ENCODE measurements around the gene FNBP1. TPM values are rescaled to one million over a fixed set of nuclear protein-coding genes. Genes with fewer than 3 reads are reported as not detected.

The FNBP1 gene
- total and polyA plus RNA-seq, 2 of the 13 experiments (the other 11 are each of a cell fraction or from before 2014, with no cell fraction given): 5.4 to 19.5 TPM

DNA sequence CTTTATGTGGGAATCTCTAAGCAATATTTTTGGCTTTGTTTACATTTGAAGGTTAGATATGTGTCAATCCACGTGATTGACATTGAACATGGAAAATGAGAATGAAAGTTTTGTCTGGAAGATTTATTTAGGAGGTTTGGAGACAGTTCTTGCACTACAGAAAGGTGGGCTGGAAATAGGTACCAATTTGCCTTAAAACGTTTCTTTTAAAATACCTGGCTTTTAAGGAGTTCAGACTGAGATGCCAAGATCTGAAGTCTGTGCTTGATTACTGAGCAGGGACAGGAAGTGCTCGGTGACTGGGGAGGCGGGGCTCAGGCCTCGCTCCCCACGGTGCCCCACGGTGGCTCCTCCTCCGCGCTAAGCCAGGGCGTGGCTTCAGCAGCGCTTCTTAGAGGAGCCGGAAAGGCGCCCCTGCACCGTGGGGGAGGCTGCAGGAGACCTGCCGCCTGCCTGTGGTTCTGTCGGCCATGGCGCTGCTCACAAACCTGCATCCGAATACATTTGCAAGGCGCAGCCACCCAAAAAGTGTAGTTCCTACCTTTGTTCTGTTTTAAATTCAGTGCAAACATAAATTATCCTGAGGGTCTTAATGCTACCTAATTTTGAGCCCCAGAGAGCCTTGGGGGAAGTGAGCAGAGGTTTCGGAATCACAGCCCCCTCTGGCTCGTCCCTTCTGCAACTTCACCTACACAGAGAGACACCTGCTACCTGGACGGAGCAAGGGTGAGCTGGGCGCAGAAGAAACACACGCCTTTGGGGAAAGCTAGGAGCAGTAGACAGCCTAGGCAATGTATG, 158.6 kb downstream of the FNBP1 start:
- intact Hi-C loops (cut with micrococcal nuclease; ENCODE audit: unreplicated experiment): loop anchor here (1.0 to 5.0 kb wide), 2 partner anchors 159 to 213 kb away; partner anchors contain the start of gene FNBP1
- Histone ChIP-seq H3K27me3 (ENCODE audit: control insufficient read depth in 1 of 2, insufficient read depth in 2 of 2, low read length in 2 of 2) (no peaks in the 10 kb centered on the region; a peak in 1 of 5 replicates), H3K27ac (ENCODE audit: extremely low read length, insufficient read depth, low read length) (peak overlapping the region; percentile 41), H3K4me2 (ENCODE audit: low read depth, low read length) (peak overlapping the region; percentile 96), H3K4me3 (replicated peaks in 1 of 3; ENCODE audit: insufficient read depth in 1 of 3, low read depth in 2 of 3, low read length in 3 of 3) (peak overlapping the region; percentile 58 to 86 (median 74)), H3K9me3 (ENCODE audit: low read length) (no peaks in the 10 kb centered on the region), H2AFZ (ENCODE audit: low read length) (no peak overlapping the region), H3K36me3 (replicated peaks in 1 of 2; ENCODE audit: control insufficient read depth in 1 of 2, insufficient read depth in 2 of 2, low read length in 2 of 2) (no peaks in the 10 kb centered on the region; a peak in 1 of 5 replicates), H4K20me1 (ENCODE audit: insufficient read depth, low read length) (no peaks in the 10 kb centered on the region), H3K79me2 (ENCODE audit: insufficient read depth, low read length) (no peaks in the 10 kb centered on the region), H3K9ac (ENCODE audit: insufficient read depth, low read depth, low read length) (peak overlapping the region; percentile 70), H3K4me1 (ENCODE audit: insufficient read depth, low read length) (peaks cover 15% of the 10 kb centered on the region)
- FAIRE-seq: peak; percentile 30
- CTCF ChIA-PET (ENCODE audit: low intra/inter-chr PET ratio, low total read pairs): interaction anchor here (1.3 to 2.3 kb wide), 2 partner anchors 169 to 215 kb away, joined by 4 to 10 read pairs; partner anchors contain the start of gene GPR107
- POLR2A ChIA-PET: interaction anchor here (0.5 to 3.1 kb wide), 3 partner anchors 26 to 158 kb away, joined by 3 to 15 read pairs (median 3); partner anchors contain the start of gene FNBP1
- 49% methylated on average over 11 of the region's 24 CpGs for WGBS (ENCODE audit: low lambda C conversion rate)
- no TSS peak for BruUV-seq (replicated peaks)
- peak; percentile 81 for ATAC-seq
- in situ Hi-C loops (cut with HindIII; ENCODE audit: extremely low pct_ligation_motif_present, low pct_unique_long_range_greater_than_20kb): loop anchor here (5.0 to 10.0 kb wide), 2 partner anchors 158 to 220 kb away; partner anchors contain the start of gene FNBP1
- DNase-seq (ENCODE audit: low spot score): peak; percentile 66
- 0 out of 2 replicates have a peak, but pooled peaks have one; percentile 57 for TF ChIP-seq PBX2 (CRISPR knock-in tag; IDR thresholded peaks at IDR 0.05)
- TF ChIP-seq HHEX (CRISPR knock-in tag; IDR thresholded peaks at IDR 0.05): no peak
- TF ChIP-seq HNRNPH1 (optimal IDR thresholded peaks at IDR 0.05; ENCODE audit: low read depth, low read length): no peak
- TF ChIP-seq, protein P1, sequence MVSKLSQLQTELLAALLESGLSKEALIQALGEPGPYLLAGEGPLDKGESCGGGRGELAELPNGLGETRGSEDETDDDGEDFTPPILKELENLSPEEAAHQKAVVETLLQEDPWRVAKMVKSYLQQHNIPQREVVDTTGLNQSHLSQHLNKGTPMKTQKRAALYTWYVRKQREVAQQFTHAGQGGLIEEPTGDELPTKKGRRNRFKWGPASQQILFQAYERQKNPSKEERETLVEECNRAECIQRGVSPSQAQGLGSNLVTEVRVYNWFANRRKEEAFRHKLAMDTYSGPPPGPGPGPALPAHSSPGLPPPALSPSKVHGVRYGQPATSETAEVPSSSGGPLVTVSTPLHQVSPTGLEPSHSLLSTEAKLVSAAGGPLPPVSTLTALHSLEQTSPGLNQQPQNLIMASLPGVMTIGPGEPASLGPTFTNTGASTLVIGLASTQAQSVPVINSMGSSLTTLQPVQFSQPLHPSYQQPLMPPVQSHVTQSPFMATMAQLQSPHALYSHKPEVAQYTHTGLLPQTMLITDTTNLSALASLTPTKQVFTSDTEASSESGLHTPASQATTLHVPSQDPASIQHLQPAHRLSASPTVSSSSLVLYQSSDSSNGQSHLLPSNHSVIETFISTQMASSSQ (IDR thresholded peaks at IDR 0.05; ENCODE audit: low read depth): no peak
- TF ChIP-seq, protein P1 (CRISPR knock-in tag; IDR thresholded peaks at IDR 0.05; ENCODE audit: borderline replicate concordance): no peak
- TF ChIP-seq ZNF276 (CRISPR knock-in tag; IDR thresholded peaks at IDR 0.05; ENCODE audit: low read depth): no peak
- TF ChIP-seq KAT8 (CRISPR knock-in tag; IDR thresholded peaks at IDR 0.05): peak; percentile 46; the same call in 1 of the 2 replicates
- peak; percentile 65 for TF ChIP-seq PHF20 (CRISPR knock-in tag; IDR thresholded peaks at IDR 0.05)
- TF ChIP-seq SP1 (IDR thresholded peaks at IDR 0.05): no peak
- TF ChIP-seq SP1 (CRISPR knock-in tag; IDR thresholded peaks at IDR 0.05): peak; percentile 57; the same call in 1 of the 2 replicates
- no peak for TF ChIP-seq HNF1B (CRISPR knock-in tag; IDR thresholded peaks at IDR 0.05)
- 0 out of 2 replicates have a peak, but pooled peaks have one; percentile 43 for TF ChIP-seq TAF1 (CRISPR knock-in tag; IDR thresholded peaks at IDR 0.05)
- TF ChIP-seq DRAP1 (CRISPR knock-in tag; IDR thresholded peaks at IDR 0.05): peak; percentile 86
- no peak for TF ChIP-seq AHR (CRISPR knock-in tag; IDR thresholded peaks at IDR 0.05)
